ENCODE results near the gene CHST12. TPM values are rescaled to one million over a fixed set of nuclear protein-coding genes. Genes with fewer than 3 reads are reported as not detected.

CHST12 gene
- total RNA-seq, 1 experiment from 2014 or later, result 19.3 TPM

GRCh38 chr7:2490181-2490651 is 86.8 kb downstream of the CHST12 start:
- Histone ChIP-seq H4K20me1 (ENCODE audit: control insufficient read depth, insufficient read depth, insufficient read length) (peaks cover 2% of the 10 kb centered on the region), H3K4me1 (ENCODE audit: insufficient read depth, low read length) (no peaks in the 10 kb centered on the region), H3K4me2 (ENCODE audit: insufficient read depth, insufficient read length, low read length) (no peak overlapping the region), H4K91ac (ENCODE audit: insufficient read length, low read depth, low read length) (no peak overlapping the region), H3K4ac (ENCODE audit: low read depth, low read length) (no peak overlapping the region), H3K27ac (ENCODE audit: insufficient read length, low read depth, low read length) (no peak overlapping the region), H2BK15ac (ENCODE audit: low read depth, low read length) (no peak overlapping the region), H2BK20ac (ENCODE audit: low read depth, low read length, poor library complexity, severe bottlenecking) (no peak overlapping the region), H3K79me2 (ENCODE audit: insufficient read depth, low read length) (no peaks in the 10 kb centered on the region), H2BK120ac (ENCODE audit: low read depth, low read length, poor library complexity, severe bottlenecking) (no peak overlapping the region), H3K14ac (ENCODE audit: insufficient read depth, low read length) (peak overlapping the region; percentile 13; the same call in 1 of the 2 replicates), H4K8ac (replicated peaks; ENCODE audit: insufficient read length, low read depth, low read length) (no peak overlapping the region), H2BK12ac (ENCODE audit: insufficient read length, low read depth, low read length) (no peak overlapping the region), H3K56ac (ENCODE audit: insufficient read length, low read depth, low read length) (no peak overlapping the region), H3K18ac (ENCODE audit: insufficient read length, low read depth, low read length) (no peak overlapping the region), H3K9ac (ENCODE audit: extremely low read depth, insufficient read length, low read length) (no peak overlapping the region), H3T11ph (ENCODE audit: low read length) (no peak overlapping the region), H3K79me1 (ENCODE audit: insufficient read depth, low read depth, low read length, poor library complexity, severe bottlenecking) (no peaks in the 10 kb centered on the region), H2AFZ (ENCODE audit: low read length) (no peak overlapping the region), H3K23me2 (ENCODE audit: insufficient read length, low read depth, low read length, poor library complexity, severe bottlenecking) (no peaks in the 10 kb centered on the region), H2AK5ac (ENCODE audit: insufficient read length, low read length) (no peak overlapping the region), H3K27me3 (ENCODE audit: insufficient read depth, low read length) (no peaks in the 10 kb centered on the region), H4K5ac (ENCODE audit: insufficient read length, low read depth, low read length) (no peak overlapping the region), H3K23ac (ENCODE audit: insufficient read length, low read depth, low read length) (no peak overlapping the region), H3K9me3 (ENCODE audit: control insufficient read depth, low read depth, low read length) (no peaks in the 10 kb centered on the region), H2BK5ac (ENCODE audit: insufficient read length, low read length) (no peak overlapping the region)
- no peak for DNase-seq
- H3K9me3 Mint-ChIP-seq, result peaks cover 3 to 13% of the 10 kb centered on the region in 2 experiments; a peak in 2 of 5 replicates
- H3K27ac Mint-ChIP-seq, result no peak overlapping the region
- WGBS (ENCODE audit: extremely low coverage, insufficient read length, low lambda C conversion rate), result no CpG with 5 or more reads among the region's 13 CpGs
- no peak overlapping the region for H3K4me3 Mint-ChIP-seq
- H3K27me3 Mint-ChIP-seq (ENCODE audit: low read depth), result peaks cover 2% of the 10 kb centered on the region
- no peak for TF ChIP-seq CTCF (conservative IDR thresholded peaks at IDR 0.05)
- peaks cover 4 to 19% of the 10 kb centered on the region in 2 experiments; a peak in 3 of 4 replicates for H3K4me1 Mint-ChIP-seq
- no peaks in the 10 kb centered on the region; a peak in 2 of 7 replicates for H3K36me3 Mint-ChIP-seq (ENCODE audit: insufficient read depth in 1 of 3, low read depth in 3 of 3)

Data from H9 (cell line).